HUDEP-2 (cell line): Measurements from ENCODE around the gene LHFPL3.
"Not testable (repeated sequence)": the region's sequence is repeated elsewhere in the genome, so short reads cannot be mapped to it uniquely, and the experiment has no call there.

Source experiments
- DNase-seq, 76 experiments: peaks; one replicate each; lab custom pipeline; 2025; ENCODE audit not compliant: unreplicated experiment in 76 of 76; lab: John Stamatoyannopoulos, UW

The LHFPL3 gene

DNA sequence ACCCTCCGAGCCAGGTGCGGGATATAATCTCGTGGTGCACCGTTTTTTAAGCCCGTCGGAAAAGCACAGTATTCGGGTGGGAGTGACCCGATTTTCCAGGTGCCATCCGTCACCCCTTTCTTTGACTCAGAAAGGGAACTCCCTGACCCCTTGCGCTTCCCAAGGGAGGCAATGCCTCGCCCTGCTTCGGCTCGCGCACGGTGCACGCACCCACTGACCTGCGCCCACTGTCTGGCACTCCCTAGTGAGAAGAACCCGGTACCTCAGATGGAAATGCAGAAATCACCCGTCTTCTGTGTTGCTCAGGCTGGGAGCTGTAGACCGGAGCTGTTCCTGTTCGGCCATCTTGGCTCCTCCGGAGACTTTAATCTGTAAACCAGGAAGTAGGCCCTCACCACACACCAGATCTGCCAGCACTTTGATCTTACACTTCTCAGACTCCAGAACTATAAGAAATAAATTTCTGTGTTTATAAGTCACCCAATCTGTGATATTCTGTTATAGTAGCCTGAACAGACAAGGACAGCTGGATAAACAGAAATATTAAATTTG lies 235.0 kb downstream of the LHFPL3 start:
- DNase-seq: not testable (repeated sequence)

- no peak for DNase-seq
Measured at GRCh38 chr7:104569751-104570150, 241.3 kb downstream of the LHFPL3 start.

DNA sequence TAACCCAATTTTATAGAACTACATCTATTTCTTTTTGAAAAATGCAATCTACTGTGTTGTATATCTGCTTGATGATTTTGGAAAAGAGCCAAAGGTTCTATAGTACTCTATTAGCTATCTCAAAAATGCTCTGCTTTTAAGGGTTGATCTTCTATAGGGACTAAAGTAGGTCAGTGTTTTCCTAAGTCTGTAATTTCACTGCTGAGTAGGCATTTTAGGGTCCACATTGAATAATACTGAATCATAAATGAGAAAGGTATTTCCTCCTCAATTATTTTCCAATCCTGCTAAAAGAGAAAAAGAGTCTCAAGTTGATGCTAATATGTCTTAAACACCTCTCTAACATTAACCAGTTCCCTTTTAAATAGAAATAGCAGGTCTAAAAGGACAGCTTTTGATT lies 244.2 kb downstream of the LHFPL3 start:
- no peak for DNase-seq

DNA sequence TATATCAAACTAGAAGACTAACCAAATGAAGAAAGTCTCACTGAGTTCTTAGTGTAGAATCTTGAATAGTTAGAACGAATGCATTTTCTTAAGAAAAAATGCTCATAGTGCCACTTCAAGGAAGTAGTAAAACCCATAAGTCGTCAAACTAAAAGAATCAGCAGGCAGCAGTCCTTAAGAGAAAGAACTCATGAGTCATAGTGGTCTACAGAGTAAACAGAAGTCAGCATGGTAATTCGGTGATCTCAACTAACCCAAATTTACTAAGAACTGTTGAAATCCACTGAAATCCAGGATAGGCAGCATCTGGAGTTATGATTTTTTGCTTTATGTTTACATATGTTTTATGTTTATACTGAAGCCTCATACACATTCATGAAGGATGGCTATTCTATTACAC lies 256.2 kb downstream of the LHFPL3 start:
- no peak for DNase-seq

DNA sequence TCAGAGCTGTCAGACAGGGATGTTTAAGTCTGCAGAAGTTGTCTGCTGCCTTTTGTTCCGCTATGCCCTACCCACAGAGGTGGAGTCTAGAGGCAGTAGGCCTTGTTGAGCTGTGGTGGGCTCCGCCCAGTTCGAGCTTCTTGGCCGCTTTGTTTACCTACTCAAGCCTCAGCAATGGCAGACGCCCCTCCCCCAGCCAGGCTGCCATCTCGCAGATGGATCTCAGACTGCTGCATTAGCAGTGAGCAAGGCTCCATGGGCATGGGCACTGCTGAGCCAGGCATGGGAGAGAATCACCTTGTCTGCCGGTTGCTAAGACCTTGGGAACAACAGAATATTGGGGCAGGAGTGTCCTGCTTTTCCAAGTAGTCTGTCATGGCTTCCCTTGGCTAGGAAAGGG lies 267.2 kb downstream of the LHFPL3 start:
- not testable (repeated sequence) for DNase-seq

GRCh38 chr7:104603957-104604356 lies 275.6 kb downstream of the LHFPL3 start:
- no peak for DNase-seq

DNA sequence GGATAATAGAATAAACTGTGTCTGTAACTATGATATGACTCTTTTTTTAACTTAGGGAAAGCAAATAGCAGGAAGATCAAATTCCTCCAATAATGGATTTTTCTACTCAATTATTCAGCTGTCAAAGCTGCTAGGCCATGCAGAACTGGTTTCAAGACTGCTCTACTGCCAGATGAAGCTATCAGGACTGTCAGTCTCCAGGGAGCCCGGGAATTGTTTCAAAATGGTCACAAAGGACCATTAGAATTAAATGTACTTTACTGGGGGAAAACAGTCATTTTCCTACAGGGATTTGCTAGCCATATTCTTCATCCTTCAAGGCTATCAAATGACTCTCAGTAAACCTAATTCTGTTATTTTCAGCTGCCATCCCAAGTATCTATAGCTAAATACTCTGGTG lies 276.3 kb downstream of the LHFPL3 start:
- DNase-seq: no peak

GRCh38 chr7:104621321-104621720 lies 292.9 kb downstream of the LHFPL3 start:
- no peak for DNase-seq

DNA sequence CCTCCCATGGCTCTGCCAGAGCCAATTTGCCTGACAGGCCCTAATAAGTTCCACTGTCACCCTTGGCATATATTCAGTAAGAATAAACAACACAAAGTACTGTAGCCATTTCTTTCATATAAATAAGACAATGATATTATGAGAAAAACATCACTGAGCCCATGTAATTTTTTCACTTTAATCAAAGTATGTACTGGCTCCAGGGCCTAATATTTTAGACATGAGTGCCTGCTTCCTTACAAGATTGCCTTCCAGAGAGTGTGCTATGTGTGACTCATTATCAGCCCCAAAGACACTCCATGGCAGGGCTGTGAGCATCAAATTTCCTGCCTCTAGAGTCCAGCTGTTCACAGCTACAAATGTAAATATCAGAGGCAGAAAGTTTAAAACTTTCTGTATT lies 297.6 kb downstream of the LHFPL3 start:
- DNase-seq: no peak

DNA sequence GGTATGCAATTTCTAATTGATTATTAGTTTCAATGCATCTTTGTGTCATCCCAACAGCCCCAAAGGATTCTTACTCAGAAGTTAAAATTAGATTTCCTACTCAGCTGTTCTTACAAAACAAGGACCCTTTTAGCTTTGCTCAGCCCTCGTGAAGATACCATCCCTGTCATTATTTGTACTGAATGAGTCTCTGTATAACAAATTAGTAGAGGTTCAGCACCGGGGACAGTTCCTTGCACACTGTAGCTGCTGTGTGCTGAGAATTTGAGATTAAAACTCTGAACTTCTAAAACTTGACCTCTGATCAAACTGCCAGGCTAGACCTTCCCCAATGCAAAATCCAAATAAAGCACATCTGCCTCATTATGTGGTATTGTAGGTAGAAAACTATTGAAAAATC lies 299.1 kb downstream of the LHFPL3 start:
- DNase-seq: peak in 15 of 76 experiments; percentile 1 to 49 (median 12)

- no peak for DNase-seq
Measured at GRCh38 chr7:104628017-104628416, 299.6 kb downstream of the LHFPL3 start.

- no peak for DNase-seq
Measured at GRCh38 chr7:104629408-104629807, 301.0 kb downstream of the LHFPL3 start.

DNA sequence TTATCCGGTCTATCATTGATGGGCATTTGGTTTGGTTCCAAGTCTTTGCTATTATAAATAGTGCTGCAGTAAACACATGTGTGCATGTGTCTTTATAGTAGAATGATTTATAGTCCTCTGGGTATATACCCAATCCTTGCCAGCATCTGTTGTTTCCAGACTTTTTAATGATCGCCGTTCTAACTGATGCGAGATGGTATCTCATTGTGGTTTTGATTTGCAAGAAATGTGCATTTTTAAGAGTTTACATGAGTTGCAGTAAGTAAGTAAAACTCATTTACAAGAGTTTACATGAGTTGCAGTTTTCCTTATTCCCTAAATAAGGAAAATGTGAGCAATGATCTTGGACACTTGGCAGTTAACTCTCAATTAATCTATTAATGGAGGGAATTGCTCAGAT lies 312.1 kb downstream of the LHFPL3 start:
- no peak for DNase-seq

DNA sequence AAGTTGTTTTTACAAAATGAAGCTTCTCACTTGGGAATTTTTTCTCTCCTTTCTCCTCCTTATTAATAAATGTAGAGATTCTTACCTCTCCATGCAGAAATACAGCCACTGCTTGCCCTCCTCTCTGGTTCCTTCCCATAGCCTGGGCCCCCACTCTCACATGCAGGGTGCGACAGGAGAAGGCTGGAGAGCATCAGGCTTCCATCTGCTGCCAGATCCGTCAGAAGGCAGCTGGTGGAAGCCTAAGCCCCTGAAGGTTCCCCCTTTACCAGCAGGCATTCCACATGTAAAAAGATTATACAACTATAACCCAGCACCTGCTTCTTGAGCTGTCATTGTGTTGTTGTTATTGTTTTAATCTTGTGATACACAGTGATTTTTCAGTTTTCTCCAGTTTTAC lies 314.2 kb downstream of the LHFPL3 start:
- DNase-seq: no peak

DNA sequence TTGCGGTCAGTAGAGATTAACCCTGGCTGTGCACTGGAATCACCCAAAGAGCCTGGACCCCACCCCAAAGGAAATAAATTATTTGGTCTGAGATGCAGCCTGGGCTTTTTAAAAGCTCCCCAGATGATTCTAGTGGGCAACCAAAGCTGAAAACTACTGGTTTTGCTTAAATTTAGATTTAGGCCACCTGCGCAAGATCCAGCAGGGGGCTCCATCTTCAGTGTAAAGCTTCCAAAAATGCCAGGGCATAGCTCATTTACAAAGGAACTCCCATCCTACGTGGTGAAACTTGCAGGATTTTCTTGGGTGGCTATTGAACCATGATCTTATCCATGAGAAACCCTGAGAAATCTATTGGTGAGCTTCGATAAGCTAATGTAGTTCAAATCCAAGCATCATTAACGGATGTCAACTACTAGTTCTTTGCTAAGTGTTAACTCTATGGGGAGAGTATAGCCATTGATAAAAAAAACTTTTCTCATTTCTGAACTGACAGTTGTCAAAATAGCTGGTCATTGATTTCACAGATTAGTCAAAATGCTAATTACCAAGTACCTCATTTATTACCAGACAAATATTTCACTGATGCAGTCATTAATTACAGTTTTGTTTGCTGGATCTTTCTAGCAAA lies 315.3 kb downstream of the LHFPL3 start:
- DNase-seq: peak in 8 of 76 experiments; percentile 0 to 26 (median 6)

- peak in 3 of 76 experiments; percentile 3 to 17 (median 9) for DNase-seq
Measured at GRCh38 chr7:104650991-104651640, 322.7 kb downstream of the LHFPL3 start.

- DNase-seq: no peak
Measured at GRCh38 chr7:104652434-104652833, 324.0 kb downstream of the LHFPL3 start.

DNA sequence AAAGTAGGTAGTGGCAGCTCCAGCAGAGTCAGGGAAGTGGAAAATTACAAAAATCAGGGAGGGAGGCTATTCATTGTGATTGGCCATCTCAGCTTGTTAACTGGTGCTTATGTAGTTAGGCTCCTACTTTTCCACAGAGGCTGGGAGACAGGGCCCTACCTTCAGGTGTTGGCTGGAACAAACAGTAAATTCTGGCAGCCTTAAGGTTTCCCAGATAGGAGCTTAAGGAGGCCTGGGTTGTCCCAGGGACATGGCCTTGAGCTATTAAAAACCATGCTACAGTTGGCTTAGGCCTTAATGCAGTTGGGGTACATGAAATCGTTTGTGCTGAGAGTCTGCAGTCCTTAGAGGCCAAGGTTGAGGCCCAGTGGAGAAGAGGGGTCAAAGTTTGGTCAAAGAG lies 324.5 kb downstream of the LHFPL3 start:
- DNase-seq: no peak

- DNase-seq: no peak
Measured at GRCh38 chr7:104653825-104654401, 325.5 kb downstream of the LHFPL3 start.

GRCh38 chr7:104655592-104655991 lies 327.2 kb downstream of the LHFPL3 start:
- no peak for DNase-seq

DNA sequence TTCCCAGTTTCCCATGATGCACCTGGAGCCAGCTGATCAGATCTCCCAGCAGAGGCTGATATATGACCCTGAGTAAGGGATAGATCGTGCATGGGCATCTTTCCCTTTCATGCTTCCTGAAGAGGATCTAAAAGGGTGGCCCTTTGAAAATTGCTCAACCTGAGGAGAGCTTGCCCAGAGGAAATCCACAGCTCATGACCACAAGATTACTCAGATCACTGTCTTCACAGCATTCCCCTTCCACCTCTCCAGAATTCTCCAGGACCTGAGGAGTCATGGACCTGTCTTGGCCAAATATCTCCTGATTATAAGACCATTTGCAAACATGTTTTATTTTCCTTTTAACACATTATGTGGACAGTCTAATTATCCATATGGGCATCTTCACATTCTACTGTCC lies 328.1 kb downstream of the LHFPL3 start:
- no peak for DNase-seq

GRCh38 chr7:104657134-104657533 lies 328.7 kb downstream of the LHFPL3 start:
- DNase-seq: no peak
